Measurements from ENCODE around the gene TMX1.

DNA sequence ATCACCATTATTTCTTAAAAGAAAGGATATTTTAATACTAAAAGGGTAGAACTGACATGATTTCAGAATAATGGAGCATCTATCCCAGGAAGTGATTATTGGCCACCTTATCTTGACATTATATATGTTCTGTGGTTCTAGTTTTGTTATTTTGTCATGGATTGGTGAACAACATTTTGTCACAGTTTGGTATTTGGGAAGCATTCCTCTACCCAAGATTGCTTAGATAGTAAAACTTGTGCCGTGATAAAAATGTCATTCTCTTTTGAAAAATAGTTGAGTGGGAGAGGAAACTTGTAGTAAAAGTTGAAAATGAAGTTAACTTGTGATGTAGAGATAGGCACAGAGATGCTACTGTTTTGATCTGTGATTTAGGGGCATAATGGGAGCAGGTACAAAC, 65.7 kb downstream of the TMX1 start:
- TF ChIP-seq POLR2A (IDR thresholded peaks at IDR 0.05) (no peak), CTCF (IDR thresholded peaks at IDR 0.05) (no peak)

Measured in heart left ventricle (tissue), 13 donors.